Testis (tissue), 2 donors: Measurements from ENCODE around the gene RILPL2.

Source experiments
- POLR2A ChIP-seq: fragments of 450-650 bp; IDR thresholded peaks from one replicate; pipeline ENCODE4 v1.6.1; 2017; ENCODE audit warnings: antibody characterized with exemption, mild to moderate bottlenecking, moderate library complexity
- TF ChIP-seq, protein P1 (sequence below), 3 experiments: fragments of 450-650 bp in 2 of 3; fragments of 200-600 bp in 1 of 3; sonication (generic) in 1 of 3; IDR thresholded peaks; one replicate each; pipeline ENCODE4 v1.5.1; 2016 to 2019; ENCODE audit warnings: antibody characterized with exemption in 3 of 3, mild to moderate bottlenecking in 2 of 3, moderate library complexity in 1 of 3

DNA sequence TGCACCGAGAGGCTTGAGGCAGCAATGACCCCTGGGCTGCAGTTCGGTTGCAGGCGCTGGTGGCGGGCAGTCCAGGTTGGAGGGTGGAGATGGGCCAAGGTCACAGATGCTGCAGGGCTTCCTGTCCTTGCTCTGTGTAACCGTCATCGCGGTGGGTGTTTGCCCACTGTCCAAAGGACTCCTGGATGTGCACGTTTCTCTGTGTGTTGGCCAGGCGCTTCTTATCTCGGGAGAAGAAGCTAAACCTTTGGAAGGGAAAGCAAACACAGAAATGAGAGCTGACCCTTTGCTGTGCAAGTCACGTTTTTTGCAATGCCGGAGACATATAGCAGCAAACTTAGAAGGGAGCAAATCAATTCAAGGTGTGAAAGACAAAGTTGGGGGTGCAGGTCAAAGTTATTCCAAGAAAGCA, 36.0 kb upstream of the RILPL2 start:
- TF ChIP-seq, protein P1, sequence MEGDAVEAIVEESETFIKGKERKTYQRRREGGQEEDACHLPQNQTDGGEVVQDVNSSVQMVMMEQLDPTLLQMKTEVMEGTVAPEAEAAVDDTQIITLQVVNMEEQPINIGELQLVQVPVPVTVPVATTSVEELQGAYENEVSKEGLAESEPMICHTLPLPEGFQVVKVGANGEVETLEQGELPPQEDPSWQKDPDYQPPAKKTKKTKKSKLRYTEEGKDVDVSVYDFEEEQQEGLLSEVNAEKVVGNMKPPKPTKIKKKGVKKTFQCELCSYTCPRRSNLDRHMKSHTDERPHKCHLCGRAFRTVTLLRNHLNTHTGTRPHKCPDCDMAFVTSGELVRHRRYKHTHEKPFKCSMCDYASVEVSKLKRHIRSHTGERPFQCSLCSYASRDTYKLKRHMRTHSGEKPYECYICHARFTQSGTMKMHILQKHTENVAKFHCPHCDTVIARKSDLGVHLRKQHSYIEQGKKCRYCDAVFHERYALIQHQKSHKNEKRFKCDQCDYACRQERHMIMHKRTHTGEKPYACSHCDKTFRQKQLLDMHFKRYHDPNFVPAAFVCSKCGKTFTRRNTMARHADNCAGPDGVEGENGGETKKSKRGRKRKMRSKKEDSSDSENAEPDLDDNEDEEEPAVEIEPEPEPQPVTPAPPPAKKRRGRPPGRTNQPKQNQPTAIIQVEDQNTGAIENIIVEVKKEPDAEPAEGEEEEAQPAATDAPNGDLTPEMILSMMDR (IDR thresholded peaks at IDR 0.05) = no peak
- no peak for TF ChIP-seq POLR2A
